DOHH2 (cell line): ENCODE results near the gene WDR62.

Source experiments
- H3F3A ChIP-seq: fragments of 200-600 bp; sonication (generic), shearing (Covaris generic); 2 replicates; pipeline ENCODE4 v1.6.0; 2016; ENCODE audit warnings: antibody characterized with exemption, mild to moderate bottlenecking; ENCODE audit not compliant: control insufficient read depth, insufficient read depth
- H3K27ac ChIP-seq: fragments of 200-600 bp; sonication (generic); 2 replicates; pipeline ENCODE4 v1.5.1; 2014; ENCODE audit warnings: low read depth, mild to moderate bottlenecking, low read length, moderate library complexity
- H3K27me3 ChIP-seq: fragments of 200-600 bp; sonication (generic); 2 replicates; pipeline ENCODE4 v1.6.1; 2014; ENCODE audit warnings: mild to moderate bottlenecking, low read length, mixed read lengths; ENCODE audit not compliant: control insufficient read depth
- H3K36me3 ChIP-seq: fragments of 200-600 bp; sonication (generic); 2 replicates; pipeline ENCODE4 v1.6.1; 2014; ENCODE audit warnings: mild to moderate bottlenecking, low read length, moderate library complexity, mixed read lengths; ENCODE audit not compliant: control insufficient read depth
- H3K4me1 ChIP-seq: fragments of 200-600 bp; sonication (generic); 2 replicates; pipeline ENCODE4 v1.6.1; 2014; ENCODE audit warnings: mild to moderate bottlenecking, low read length, mixed read lengths; ENCODE audit not compliant: control insufficient read depth
- H3K4me2 ChIP-seq: fragments of 200-600 bp; sonication (generic); 2 replicates; pipeline ENCODE4 v1.6.0; 2014; ENCODE audit warnings: mild to moderate bottlenecking, low read length, moderate library complexity
- H3K4me3 ChIP-seq: fragments of 200-600 bp; sonication (generic); 2 replicates; pipeline ENCODE4 v1.5.1; 2014; ENCODE audit warnings: mild to moderate bottlenecking, low read length, mixed read lengths
- H3K79me2 ChIP-seq: fragments of 200-600 bp; sonication (generic); 2 replicates; pipeline ENCODE4 v1.6.1; 2014; ENCODE audit warnings: mild to moderate bottlenecking, low read length, mixed read lengths; ENCODE audit not compliant: control insufficient read depth
- H3K9me2 ChIP-seq: fragments of 200-600 bp; sonication (generic); replicated peaks from 2 replicates; pipeline ENCODE4 v1.6.1; 2014; ENCODE audit warnings: mild to moderate bottlenecking, low read length, mixed read lengths; ENCODE audit not compliant: control insufficient read depth
- H3K9me3 ChIP-seq: fragments of 200-600 bp; sonication (generic); 2 replicates; pipeline ENCODE4 v1.6.1; 2014; ENCODE audit warnings: antibody characterized with exemption, low read length, mixed read lengths; ENCODE audit not compliant: control insufficient read depth, insufficient read depth
- H4K20me1 ChIP-seq: fragments of 200-600 bp; sonication (generic); 2 replicates; pipeline ENCODE4 v1.6.0; 2014; ENCODE audit warnings: low read depth, mild to moderate bottlenecking, antibody characterized with exemption, low read length, moderate library complexity; ENCODE audit not compliant: control insufficient read depth, insufficient read depth
- EZH2phosphoT487 ChIP-seq: fragments of 200-600 bp; sonication (generic); IDR thresholded peaks from 2 replicates; pipeline ENCODE4 v1.6.1; 2017; ENCODE audit warnings: borderline replicate concordance, mild to moderate bottlenecking, antibody characterized with exemption, low read length, moderate library complexity, mixed read lengths
- TF ChIP-seq, protein P1 (sequence below): fragments of 200-600 bp; sonication (generic); IDR thresholded peaks from one replicate; pipeline ENCODE4 v1.5.1; 2014; ENCODE audit warnings: antibody characterized with exemption, mild to moderate bottlenecking, low read depth, low read length; ENCODE audit not compliant: poor library complexity, severe bottlenecking

The WDR62 gene

GRCh38 chr19:36047835-36048234, 6.9 kb upstream of the WDR62 start:
- no peaks in the 10 kb centered on the region for H3K9me3 ChIP-seq
- H3K4me1 ChIP-seq, result peaks cover 5% of the 10 kb centered on the region
- no peaks in the 10 kb centered on the region for H3K9me2 ChIP-seq
- H3K36me3 ChIP-seq, result no peaks in the 10 kb centered on the region
- peaks cover 3% of the 10 kb centered on the region for H3K79me2 ChIP-seq
- no peak overlapping the region for H3K27ac ChIP-seq
- H3K27me3 ChIP-seq, result no peaks in the 10 kb centered on the region
- no peak overlapping the region for H3K4me2 ChIP-seq
- H4K20me1 ChIP-seq, result no peaks in the 10 kb centered on the region
- no peak overlapping the region for H3K4me3 ChIP-seq
- TF ChIP-seq, protein P1, sequence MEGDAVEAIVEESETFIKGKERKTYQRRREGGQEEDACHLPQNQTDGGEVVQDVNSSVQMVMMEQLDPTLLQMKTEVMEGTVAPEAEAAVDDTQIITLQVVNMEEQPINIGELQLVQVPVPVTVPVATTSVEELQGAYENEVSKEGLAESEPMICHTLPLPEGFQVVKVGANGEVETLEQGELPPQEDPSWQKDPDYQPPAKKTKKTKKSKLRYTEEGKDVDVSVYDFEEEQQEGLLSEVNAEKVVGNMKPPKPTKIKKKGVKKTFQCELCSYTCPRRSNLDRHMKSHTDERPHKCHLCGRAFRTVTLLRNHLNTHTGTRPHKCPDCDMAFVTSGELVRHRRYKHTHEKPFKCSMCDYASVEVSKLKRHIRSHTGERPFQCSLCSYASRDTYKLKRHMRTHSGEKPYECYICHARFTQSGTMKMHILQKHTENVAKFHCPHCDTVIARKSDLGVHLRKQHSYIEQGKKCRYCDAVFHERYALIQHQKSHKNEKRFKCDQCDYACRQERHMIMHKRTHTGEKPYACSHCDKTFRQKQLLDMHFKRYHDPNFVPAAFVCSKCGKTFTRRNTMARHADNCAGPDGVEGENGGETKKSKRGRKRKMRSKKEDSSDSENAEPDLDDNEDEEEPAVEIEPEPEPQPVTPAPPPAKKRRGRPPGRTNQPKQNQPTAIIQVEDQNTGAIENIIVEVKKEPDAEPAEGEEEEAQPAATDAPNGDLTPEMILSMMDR, result no peak
- no peak for TF ChIP-seq EZH2phosphoT487
- no peaks in the 10 kb centered on the region for H3F3A ChIP-seq

GRCh38 chr19:36049080-36049698, 5.5 kb upstream of the WDR62 start:
- Histone ChIP-seq H3K9me2 (no peaks in the 10 kb centered on the region), H3K4me1 (peaks cover 12% of the 10 kb centered on the region), H3K4me2 (no peak overlapping the region), H3K9me3 (no peaks in the 10 kb centered on the region), H3K4me3 (no peak overlapping the region), H3K27ac (no peak overlapping the region), H3K27me3 (no peaks in the 10 kb centered on the region), H3K36me3 (no peaks in the 10 kb centered on the region), H4K20me1 (no peaks in the 10 kb centered on the region), H3K79me2 (peaks cover 10% of the 10 kb centered on the region), H3F3A (no peaks in the 10 kb centered on the region)
- TF ChIP-seq, protein P1, result no peak
- no peak for TF ChIP-seq EZH2phosphoT487

DNA sequence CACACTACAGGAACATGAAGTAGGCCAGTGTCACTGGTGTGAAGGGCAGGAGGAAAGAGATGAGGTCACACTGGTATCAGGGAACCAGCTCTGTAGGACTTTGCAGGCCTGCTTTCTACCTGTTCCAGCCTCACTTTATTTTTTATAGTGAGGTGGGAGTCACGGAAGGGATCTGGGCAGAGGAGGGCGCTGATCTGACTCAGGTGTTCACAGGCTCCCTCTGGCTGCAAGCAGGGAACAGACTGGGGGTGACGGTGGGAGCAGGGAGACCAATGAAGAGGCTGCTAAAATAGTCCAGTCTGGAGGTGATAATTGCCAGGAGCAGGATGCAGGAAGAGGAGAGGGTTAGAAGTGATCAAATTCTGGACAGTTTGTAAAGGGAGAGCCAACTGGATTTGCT, 3.5 kb upstream of the WDR62 start:
- no peak overlapping the region for H3K4me2 ChIP-seq
- H3K27me3 ChIP-seq, result no peaks in the 10 kb centered on the region
- no peaks in the 10 kb centered on the region for H3K9me3 ChIP-seq
- peaks cover 4% of the 10 kb centered on the region; the same call in 1 of the 2 replicates for H4K20me1 ChIP-seq
- peaks cover 18% of the 10 kb centered on the region for H3K4me1 ChIP-seq
- TF ChIP-seq EZH2phosphoT487, result no peak
- TF ChIP-seq, protein P1, result peak; percentile 66
- no peaks in the 10 kb centered on the region for H3F3A ChIP-seq
- no peak overlapping the region for H3K27ac ChIP-seq
- peaks cover 25% of the 10 kb centered on the region for H3K79me2 ChIP-seq
- H3K9me2 ChIP-seq, result no peaks in the 10 kb centered on the region
- peaks cover 7% of the 10 kb centered on the region for H3K36me3 ChIP-seq
- H3K4me3 ChIP-seq, result no peak overlapping the region
